H9 (cell line): ENCODE measurements around the gene WDR5. TPM values are rescaled to one million over a fixed set of nuclear protein-coding genes. Genes with fewer than 3 reads are reported as not detected.

Experiments used
- DNase-seq: peaks from one replicate; pipeline ENCODE4 v3.0.0-alpha.2; 2017
- H2AFZ ChIP-seq: one replicate; pipeline ENCODE4 v1.6.1; 2013; ENCODE audit warnings: mild to moderate bottlenecking, low read length, control low read depth, moderate library complexity
- H2AK5ac ChIP-seq: 2 replicates; pipeline ENCODE4 v1.6.1; 2013; ENCODE audit warnings: low read length, control low read depth, mixed read lengths; ENCODE audit not compliant: insufficient read length
- H2BK120ac ChIP-seq: one replicate; pipeline ENCODE4 v1.6.1; 2013; ENCODE audit warnings: low read depth, mild to moderate bottlenecking, low read length, control low read depth, inconsistent platforms; ENCODE audit not compliant: poor library complexity, severe bottlenecking
- H2BK12ac ChIP-seq: 2 replicates; pipeline ENCODE4 v1.6.1; 2013; ENCODE audit warnings: low read length, control low read depth, mixed read lengths, low read depth; ENCODE audit not compliant: insufficient read length
- H2BK15ac ChIP-seq: 2 replicates; pipeline ENCODE4 v1.6.1; 2013; ENCODE audit warnings: low read depth, low read length, control low read depth
- H2BK20ac ChIP-seq: one replicate; pipeline ENCODE4 v1.6.1; 2013; ENCODE audit warnings: low read depth, mild to moderate bottlenecking, low read length, control low read depth, inconsistent platforms; ENCODE audit not compliant: poor library complexity, severe bottlenecking
- H2BK5ac ChIP-seq: 2 replicates; pipeline ENCODE4 v1.6.1; 2013; ENCODE audit warnings: low read length, control low read depth, mixed read lengths; ENCODE audit not compliant: insufficient read length
- H3K14ac ChIP-seq: 2 replicates; pipeline ENCODE4 v1.6.1; 2013; ENCODE audit warnings: low read length, control low read depth; ENCODE audit not compliant: insufficient read depth
- H3K18ac ChIP-seq: 2 replicates; pipeline ENCODE4 v1.6.1; 2013; ENCODE audit warnings: low read depth, mild to moderate bottlenecking, mixed read lengths, low read length, control low read depth; ENCODE audit not compliant: insufficient read length
- H3K23ac ChIP-seq: 2 replicates; pipeline ENCODE4 v1.6.1; 2013; ENCODE audit warnings: low read length, control low read depth, mixed read lengths, low read depth; ENCODE audit not compliant: insufficient read length
- H3K23me2 ChIP-seq: 2 replicates; pipeline ENCODE4 v1.6.1; 2013; ENCODE audit warnings: low read depth, mild to moderate bottlenecking, mixed read lengths, low read length, control low read depth; ENCODE audit not compliant: insufficient read length, poor library complexity, severe bottlenecking
- H3K27ac ChIP-seq: 2 replicates; pipeline ENCODE4 v1.5.1; 2013; ENCODE audit warnings: low read length, control low read depth, mixed read lengths, low read depth; ENCODE audit not compliant: insufficient read length
- H3K27me3 ChIP-seq: 2 replicates; pipeline ENCODE4 v1.6.1; 2013; ENCODE audit warnings: low read length, control low read depth, inconsistent platforms; ENCODE audit not compliant: insufficient read depth
- H3K4ac ChIP-seq: 2 replicates; pipeline ENCODE4 v1.6.1; 2013; ENCODE audit warnings: low read depth, mild to moderate bottlenecking, control low read depth, inconsistent platforms, low read length, moderate library complexity
- H3K4me1 ChIP-seq: 2 replicates; pipeline ENCODE4 v1.6.1; 2013; ENCODE audit warnings: low read length, control low read depth, inconsistent platforms; ENCODE audit not compliant: insufficient read depth
- H3K4me2 ChIP-seq: 2 replicates; pipeline ENCODE4 v1.6.1; 2013; ENCODE audit warnings: low read length, control low read depth, mixed read lengths; ENCODE audit not compliant: insufficient read length, insufficient read depth
- H3K56ac ChIP-seq: 2 replicates; pipeline ENCODE4 v1.6.1; 2013; ENCODE audit warnings: low read depth, mild to moderate bottlenecking, mixed read lengths, low read length, control low read depth; ENCODE audit not compliant: insufficient read length
- H3K79me1 ChIP-seq: 2 replicates; pipeline ENCODE4 v1.6.1; 2013; ENCODE audit warnings: low read depth, mild to moderate bottlenecking, moderate library complexity, low read length, control low read depth, inconsistent platforms; ENCODE audit not compliant: insufficient read depth, poor library complexity, severe bottlenecking
- H3K79me2 ChIP-seq: 2 replicates; pipeline ENCODE4 v1.6.1; 2013; ENCODE audit warnings: low read length, control low read depth, inconsistent platforms; ENCODE audit not compliant: insufficient read depth
- H3K9ac ChIP-seq: 2 replicates; pipeline ENCODE4 v1.6.1; 2013; ENCODE audit warnings: low read length, control low read depth, mixed read lengths; ENCODE audit not compliant: insufficient read length; ENCODE audit errors: extremely low read depth
- H3K9me3 ChIP-seq: one replicate; pipeline ENCODE4 v1.6.1; 2013; ENCODE audit warnings: low read depth, low read length, inconsistent platforms; ENCODE audit not compliant: control insufficient read depth
- H3T11ph ChIP-seq: one replicate; pipeline ENCODE4 v1.6.1; 2013; ENCODE audit warnings: mild to moderate bottlenecking, low read length, control low read depth, inconsistent platforms
- H4K20me1 ChIP-seq: one replicate; pipeline ENCODE4 v1.6.1; 2013; ENCODE audit not compliant: control insufficient read depth, insufficient read length, insufficient read depth
- H4K5ac ChIP-seq: 2 replicates; pipeline ENCODE4 v1.6.1; 2013; ENCODE audit warnings: low read depth, mild to moderate bottlenecking, mixed read lengths, low read length, control low read depth; ENCODE audit not compliant: insufficient read length
- H4K8ac ChIP-seq: replicated peaks from 2 replicates; pipeline ENCODE4 v1.6.1; 2013; ENCODE audit warnings: low read length, control low read depth, mixed read lengths, low read depth; ENCODE audit not compliant: insufficient read length
- H4K91ac ChIP-seq: 2 replicates; pipeline ENCODE4 v1.6.1; 2013; ENCODE audit warnings: low read depth, mild to moderate bottlenecking, moderate library complexity, mixed read lengths, low read length, control low read depth; ENCODE audit not compliant: insufficient read length
- H3K27ac Mint-ChIP-seq, 3 experiments: 2 replicates in 2 of 3; 3 replicates in 1 of 3; pipeline ENCODE4 v1.8.0; 2020 to 2021; ENCODE audit warnings: mixed read lengths in 3 of 3, mild to moderate bottlenecking in 1 of 3, moderate library complexity in 1 of 3
- H3K27me3 Mint-ChIP-seq: 2 replicates; pipeline ENCODE4 v1.8.0; 2021; ENCODE audit warnings: low read depth, mild to moderate bottlenecking, moderate library complexity, mixed read lengths
- H3K36me3 Mint-ChIP-seq, 3 experiments: 2 replicates in 2 of 3; 3 replicates in 1 of 3; pipeline ENCODE4 v1.8.0; 2020 to 2021; ENCODE audit warnings: low read depth in 3 of 3, mixed read lengths in 3 of 3; ENCODE audit not compliant: insufficient read depth in 1 of 3
- H3K4me1 Mint-ChIP-seq, 2 experiments: 2 replicates each; pipeline ENCODE4 v1.8.0; 2020; ENCODE audit warnings: mixed read lengths in 2 of 2
- H3K4me3 Mint-ChIP-seq, 2 experiments: 2 replicates in 1 of 2; 3 replicates in 1 of 2; pipeline ENCODE4 v1.8.0; 2020 to 2021; ENCODE audit warnings: mild to moderate bottlenecking in 2 of 2, mixed read lengths in 2 of 2, moderate library complexity in 1 of 2
- H3K9me3 Mint-ChIP-seq, 2 experiments: 2 replicates in 1 of 2; 3 replicates in 1 of 2; pipeline ENCODE4 v1.8.0; 2020; ENCODE audit warnings: mild to moderate bottlenecking in 2 of 2, mixed read lengths in 2 of 2, moderate library complexity in 1 of 2
- CTCF ChIP-seq: fragments of 200-600 bp; sonication (generic); conservative IDR thresholded peaks from 3 replicates; pipeline ENCODE4 v1.8.0; 2021; ENCODE audit warnings: antibody characterized with exemption, mild to moderate bottlenecking
- WGBS: extraction: QIAGEN DNeasy Blood & Tissue Kit; methylation state at CpG from one replicate; pipeline ENCODE4 v1.1.7; 2013; ENCODE audit warnings: missing lambda C conversion rate, low lambda C conversion rate, mixed read lengths; ENCODE audit not compliant: insufficient read length; ENCODE audit errors: extremely low coverage; 5-methylcytosine and 5-hydroxymethylcytosine counted together
- total RNA-seq: library from RNA; stranded (reverse); gene quantifications from 2 replicates; pipeline ENCODE4 v1.2.1, GENCODE V29; 2021

Gene WDR5
- total RNA-seq, 1 experiment from 2014 or later = 72.3 TPM

- H3K79me1 ChIP-seq = no peaks in the 10 kb centered on the region
- H4K8ac ChIP-seq = no peak overlapping the region
- WGBS = no CpG with 5 or more reads among the region's 19 CpGs
- no peak for TF ChIP-seq CTCF
- no peak overlapping the region for H2AFZ ChIP-seq
- no peak overlapping the region for H3K4me2 ChIP-seq
- H4K5ac ChIP-seq = no peak overlapping the region
- no peak overlapping the region for H4K91ac ChIP-seq
- no peaks in the 10 kb centered on the region for H3K36me3 Mint-ChIP-seq
- no peak overlapping the region for H2BK5ac ChIP-seq
- peaks cover 0 to under 1% of the 10 kb centered on the region in 2 experiments; a peak in 1 of 5 replicates for H3K9me3 Mint-ChIP-seq
- H3K4me1 Mint-ChIP-seq = peaks cover 3 to 12% of the 10 kb centered on the region in 2 experiments; a peak in 3 of 4 replicates
- H2BK15ac ChIP-seq = no peak overlapping the region
- H2BK20ac ChIP-seq = no peak overlapping the region
- H3K79me2 ChIP-seq = no peaks in the 10 kb centered on the region
- no peak overlapping the region for H3K27ac Mint-ChIP-seq
- no peak overlapping the region for H3K9ac ChIP-seq
- H3K9me3 ChIP-seq = no peaks in the 10 kb centered on the region
- H2AK5ac ChIP-seq = no peak overlapping the region
- H3K27me3 ChIP-seq = no peaks in the 10 kb centered on the region
- H3K4me3 Mint-ChIP-seq = no peak overlapping the region
- no peak overlapping the region for H3K18ac ChIP-seq
- H3K23ac ChIP-seq = no peak overlapping the region
- no peak overlapping the region for H3K4ac ChIP-seq
- no peak overlapping the region for H2BK120ac ChIP-seq
- H2BK12ac ChIP-seq = no peak overlapping the region
- H3K27me3 Mint-ChIP-seq = peaks cover 5% of the 10 kb centered on the region; the same call in 1 of the 2 replicates
- H3T11ph ChIP-seq = no peak overlapping the region
- H3K56ac ChIP-seq = no peak overlapping the region
- no peak for DNase-seq
- H3K14ac ChIP-seq = no peak overlapping the region
- H3K4me1 ChIP-seq = no peaks in the 10 kb centered on the region
- no peak overlapping the region for H3K27ac ChIP-seq
- no peaks in the 10 kb centered on the region for H4K20me1 ChIP-seq
- no peaks in the 10 kb centered on the region for H3K23me2 ChIP-seq
Measured at GRCh38 chr9:134174526-134175290, 38.8 kb downstream of the WDR5 start.
